Bronchial epithelial cell (primary cell): ENCODE data around the gene CACNA1E. TPM values are rescaled to one million over a fixed set of nuclear protein-coding genes. Genes with fewer than 3 reads are reported as not detected.

Source experiments
- DNase-seq: peaks from one replicate; pipeline ENCODE4 v3.0.0-alpha.2; 2010; ENCODE audit warnings: low read depth
- FAIRE-seq: peaks from 2 replicates; lab custom pipeline; 2011; peaks lifted over from hg19 to GRCh38; lab: Jason Lieb, UNC
- H3K27me3 ChIP-seq: 2 replicates; pipeline ENCODE4 v1.5.1; 2011; ENCODE audit warnings: low read length; ENCODE audit not compliant: control insufficient read depth, insufficient read depth
- H3K36me3 ChIP-seq: 2 replicates; pipeline ENCODE4 v1.5.1; 2011; ENCODE audit warnings: low read length; ENCODE audit not compliant: control insufficient read depth, insufficient read depth
- H3K4me3 ChIP-seq: 2 replicates; pipeline ENCODE4 v1.5.1; 2011; ENCODE audit warnings: mild to moderate bottlenecking, low read depth, low read length, control low read depth
- CTCF ChIP-seq: IDR thresholded peaks from 2 replicates; pipeline ENCODE4 v1.5.1; 2011; ENCODE audit warnings: mild to moderate bottlenecking, moderate library complexity, low read length, control low read depth, inconsistent platforms; ENCODE audit not compliant: insufficient read depth, severe bottlenecking
- total RNA-seq: library from RNA; depleted of rRNA; stranded (reverse); fragments of >200 nt; gene quantifications from 2 replicates; pipeline ENCODE4 v1.2.1, GENCODE V29; 2014

The CACNA1E gene
- total RNA-seq, 1 donor from 2014 or later: not detected

DNA sequence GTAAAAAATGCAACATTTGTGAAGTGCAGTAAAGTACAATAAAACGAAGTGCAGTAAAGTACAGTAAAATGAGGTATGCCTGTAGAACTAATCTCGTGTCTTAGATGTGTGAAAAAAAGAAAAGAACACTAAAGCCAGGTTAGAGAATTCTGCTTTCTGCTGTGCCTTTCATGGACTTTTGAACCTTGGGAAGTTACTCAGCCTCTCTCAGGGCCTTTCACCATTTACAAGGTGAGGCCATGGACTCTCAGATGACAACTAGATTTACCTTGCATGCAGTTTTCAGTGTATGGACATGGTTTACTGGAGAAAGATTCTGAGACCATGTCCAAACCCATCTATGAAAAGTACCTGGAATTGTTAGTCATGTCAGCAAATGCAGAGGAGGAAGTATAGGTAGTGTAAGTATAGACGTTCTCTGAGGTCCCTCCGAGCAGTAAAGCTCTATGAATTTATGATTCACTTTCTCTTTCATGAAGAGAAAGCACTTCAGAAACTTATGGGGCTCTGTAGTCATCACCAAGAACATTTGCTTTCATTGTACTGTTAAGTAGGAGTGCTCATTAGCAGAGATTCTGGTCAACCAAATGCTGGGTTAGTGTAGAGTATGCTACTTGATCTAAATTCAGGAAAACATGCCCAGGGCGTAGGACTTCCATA lies 143.1 kb downstream of the CACNA1E start:
- FAIRE-seq: no peak
- no peak for TF ChIP-seq CTCF

GRCh38 chr1:181630398-181630797 lies 147.1 kb downstream of the CACNA1E start:
- FAIRE-seq: no peak
- no peak for DNase-seq
- H3K36me3 ChIP-seq: no peaks in the 10 kb centered on the region
- no peak for TF ChIP-seq CTCF
- no peak overlapping the region for H3K4me3 ChIP-seq
- H3K27me3 ChIP-seq: no peaks in the 10 kb centered on the region

More for the DNA sequence above, 143.1 kb downstream of the CACNA1E start:
- Histone ChIP-seq H3K36me3 (no peaks in the 10 kb centered on the region), H3K27me3 (no peaks in the 10 kb centered on the region), H3K4me3 (no peak overlapping the region)
- DNase-seq: no peak

DNA sequence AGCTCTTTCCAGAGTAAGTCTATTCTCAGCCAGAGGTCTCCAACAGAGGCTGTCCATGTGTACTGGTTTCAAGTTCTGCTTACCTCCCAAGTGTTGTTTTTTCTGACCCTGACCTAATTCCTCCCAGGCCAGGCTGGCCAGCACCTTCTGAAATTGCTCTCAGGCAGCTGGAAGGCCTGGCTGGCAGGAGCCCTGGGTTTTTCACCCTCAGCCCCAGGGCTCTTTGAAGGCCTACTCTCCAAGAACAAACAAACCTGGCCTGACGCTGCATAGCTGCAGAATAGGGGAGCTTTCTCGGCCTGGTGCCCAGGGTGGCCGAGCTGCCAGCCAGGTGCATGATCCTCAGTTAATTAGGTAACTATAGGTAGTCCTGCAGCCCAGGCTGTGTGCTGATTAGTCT lies 147.5 kb downstream of the CACNA1E start:
- no peaks in the 10 kb centered on the region for H3K36me3 ChIP-seq
- no peak for DNase-seq
- no peak for FAIRE-seq
- H3K27me3 ChIP-seq: no peaks in the 10 kb centered on the region
- TF ChIP-seq CTCF: no peak
- H3K4me3 ChIP-seq: no peak overlapping the region

GRCh38 chr1:181632492-181632891 lies 149.2 kb downstream of the CACNA1E start:
- Histone ChIP-seq H3K27me3 (peaks cover 2% of the 10 kb centered on the region), H3K36me3 (no peaks in the 10 kb centered on the region), H3K4me3 (no peak overlapping the region)
- DNase-seq (no peak), FAIRE-seq (no peak)
- no peak for TF ChIP-seq CTCF

DNA sequence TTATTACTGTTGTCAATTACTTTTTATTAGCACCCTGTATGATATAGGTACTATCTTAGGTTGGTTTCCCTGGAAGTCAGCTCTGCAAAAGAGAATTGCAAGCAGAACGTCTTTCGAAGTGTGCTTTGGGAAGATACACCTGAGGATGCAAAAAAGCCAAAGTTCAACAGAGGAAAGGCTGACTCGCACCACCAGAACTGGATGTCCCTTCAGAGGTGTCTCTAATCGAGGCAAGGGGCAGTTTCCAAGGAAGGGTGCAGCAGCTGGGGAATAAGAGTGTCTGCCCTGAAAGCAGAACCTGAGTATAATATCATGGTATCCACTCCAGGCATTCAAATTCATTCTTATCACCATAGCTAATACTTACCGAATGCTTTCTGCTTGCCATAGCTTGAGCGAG lies 149.6 kb downstream of the CACNA1E start:
- FAIRE-seq: no peak
- TF ChIP-seq CTCF: no peak
- Histone ChIP-seq H3K4me3 (no peak overlapping the region), H3K27me3 (peaks cover 2% of the 10 kb centered on the region), H3K36me3 (no peaks in the 10 kb centered on the region)
- no peak for DNase-seq

DNA sequence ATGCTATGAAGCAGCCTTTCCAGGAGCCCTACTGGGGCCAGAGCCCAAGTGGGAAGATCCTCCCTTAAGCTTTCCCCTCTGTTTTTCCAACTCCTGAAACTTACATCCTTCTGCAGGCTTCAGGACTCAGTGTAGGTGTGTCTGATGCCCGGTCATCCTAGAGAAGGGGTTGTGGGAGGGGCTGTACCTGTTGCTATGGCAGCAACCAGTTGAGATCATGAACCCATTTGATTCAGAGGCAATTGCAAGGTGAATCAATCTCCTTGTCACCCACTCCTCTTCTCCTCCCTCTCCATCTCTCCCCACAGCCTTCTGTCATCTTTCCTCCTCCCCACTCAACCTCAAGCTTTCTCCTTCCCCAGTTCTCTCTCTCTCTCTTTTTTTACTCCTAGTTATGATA lies 151.8 kb downstream of the CACNA1E start:
- Histone ChIP-seq H3K27me3 (peaks cover 2% of the 10 kb centered on the region), H3K36me3 (no peaks in the 10 kb centered on the region), H3K4me3 (no peak overlapping the region)
- no peak for TF ChIP-seq CTCF
- FAIRE-seq (no peak), DNase-seq (no peak)
